Stimulated activated CD8-positive, alpha-beta memory T cell treated with anti-CD3 and anti-CD28 coated beads, Interleukin-7, amount 100 ng/mL, for 24 hours (primary cell): ENCODE results near the gene PNCK.
"Not testable (repeated sequence)": the region's sequence is repeated elsewhere in the genome, so short reads cannot be mapped to it uniquely, and the experiment has no call there.

ENCODE experiments used
- DNase-seq: peaks from one replicate; pipeline ENCODE4 v3.0.0-alpha.2; 2020; ENCODE audit warnings: low read depth

The PNCK gene

GRCh38 chrX:153673428-153674218, at the start of gene PNCK:
Gene PNCK (minus strand): TSS chrX:153673813. CDS start chrX:153673076, 737 bp downstream.
- DNase-seq: no peak

- no peak for DNase-seq
Measured at GRCh38 chrX:153722704-153723350, 49.2 kb upstream of the PNCK start.

DNA sequence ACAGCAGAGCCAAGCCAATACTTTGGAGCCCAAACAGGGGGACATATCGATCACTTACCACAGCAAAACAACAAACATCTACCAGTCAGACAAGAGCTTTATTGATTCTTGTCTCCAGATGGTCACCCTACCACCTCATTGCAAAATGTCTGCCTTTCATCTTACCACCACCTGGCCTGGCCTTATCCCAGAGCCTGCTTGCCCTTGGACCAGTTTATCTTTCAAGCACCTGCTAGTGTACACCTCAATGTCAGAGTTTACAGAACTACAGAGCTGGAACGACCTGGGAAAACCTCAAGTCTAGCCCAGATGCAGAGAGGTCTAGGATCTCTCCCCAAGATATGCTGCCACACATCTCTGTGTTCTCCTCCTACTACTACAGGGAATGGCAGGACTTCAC, 46.1 kb upstream of the PNCK start:
- DNase-seq: no peak

DNA sequence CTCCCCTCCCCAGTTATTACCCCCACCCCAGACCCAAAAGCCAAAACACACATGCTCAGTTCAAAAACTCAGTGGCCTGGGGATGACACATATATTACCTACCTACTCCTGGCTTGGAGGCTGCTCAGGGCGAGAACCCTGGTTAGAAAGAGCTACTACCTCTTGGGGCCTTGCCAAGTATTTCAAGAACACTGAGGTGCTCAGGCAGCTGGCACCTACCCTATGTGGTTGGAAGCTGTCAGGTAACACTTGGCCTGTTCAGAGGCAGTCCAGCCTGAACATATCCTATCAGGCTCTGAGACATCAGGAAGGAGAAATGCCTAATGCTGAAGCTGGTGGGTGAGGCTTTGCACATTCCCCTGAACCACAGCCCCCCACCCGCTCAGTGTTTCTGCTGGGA, 45.6 kb upstream of the PNCK start:
- no peak for DNase-seq

GRCh38 chrX:153717445-153717844, 43.8 kb upstream of the PNCK start:
- DNase-seq: no peak

DNA sequence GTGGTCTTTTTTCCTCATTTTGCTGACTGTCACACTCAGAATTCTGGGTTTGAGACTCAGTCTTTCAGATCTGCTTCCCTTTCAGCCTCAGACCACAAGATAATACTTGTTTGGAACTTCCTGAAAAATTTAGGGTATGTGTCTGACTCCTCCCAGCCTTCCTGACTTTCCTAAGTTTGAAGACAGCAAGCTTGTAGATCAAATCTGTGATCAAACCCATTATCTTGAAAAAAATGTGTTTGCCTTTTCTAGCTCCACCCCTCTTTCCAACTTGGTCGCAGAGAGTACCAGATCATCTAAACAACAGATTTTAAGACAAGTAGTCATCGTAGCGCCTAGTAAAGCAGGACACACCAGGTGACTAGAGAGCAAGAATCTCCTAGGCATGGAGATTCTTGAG, 40.6 kb upstream of the PNCK start:
- no peak for DNase-seq

- no peak for DNase-seq
Measured at GRCh38 chrX:153709726-153710674, 36.4 kb upstream of the PNCK start.

DNA sequence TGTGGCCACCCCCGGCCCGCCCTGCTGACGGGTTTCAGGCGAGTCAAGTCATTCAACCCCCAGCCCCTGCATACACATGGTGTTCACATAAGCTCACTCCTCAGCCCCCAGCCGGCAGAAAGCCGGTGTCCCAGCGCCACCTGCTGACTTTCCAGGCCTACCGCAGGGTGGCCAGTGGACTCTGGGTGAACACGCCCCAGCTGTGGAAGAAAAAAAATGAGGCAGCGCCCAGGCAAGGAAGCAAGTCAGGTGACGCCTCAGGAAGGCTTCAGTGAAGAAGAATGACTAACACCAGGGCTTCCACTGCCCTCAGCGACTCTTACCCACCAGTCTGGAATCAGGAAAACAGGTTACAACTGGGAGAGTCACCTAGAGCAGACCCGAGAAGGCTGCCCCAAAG, 34.8 kb upstream of the PNCK start:
- DNase-seq: no peak

DNA sequence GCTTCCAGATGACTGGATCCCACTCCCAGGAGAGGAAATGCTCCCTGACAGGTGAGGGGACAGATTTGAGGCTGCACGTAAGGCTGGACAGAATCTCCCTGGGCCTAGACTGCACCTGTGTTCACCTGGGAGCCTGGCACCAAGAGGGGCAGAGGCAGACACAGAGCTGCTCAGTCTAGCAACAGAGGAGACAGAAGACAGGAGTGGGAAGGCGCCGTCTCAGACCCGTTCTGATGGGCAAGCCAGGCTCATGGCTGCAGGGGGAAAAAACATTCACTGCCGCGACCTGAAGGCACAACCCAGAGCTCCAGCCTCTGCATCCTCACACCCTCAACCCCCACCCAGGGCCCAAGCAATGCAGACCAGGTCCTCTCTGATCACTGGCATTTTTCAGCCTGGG, 33.8 kb upstream of the PNCK start:
- DNase-seq: no peak

DNA sequence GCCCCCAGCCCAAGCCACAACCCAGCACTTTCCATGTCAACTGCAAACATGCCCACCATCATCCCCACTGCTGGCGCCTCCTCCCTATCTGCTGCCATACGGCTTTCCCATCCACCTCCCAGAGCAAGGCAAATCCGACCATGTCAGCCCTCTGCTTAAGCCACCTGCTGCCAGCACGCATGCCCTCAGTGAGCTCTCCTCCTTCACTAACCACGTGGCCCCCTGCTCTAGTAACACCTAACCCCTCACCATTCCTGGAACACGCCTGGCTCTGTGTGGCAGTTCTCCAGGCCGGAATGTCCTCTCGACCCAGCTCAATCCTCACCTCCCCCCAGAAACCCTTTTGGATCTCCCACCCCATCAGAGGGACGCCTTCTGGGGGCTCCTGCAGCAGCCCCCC, 33.2 kb upstream of the PNCK start:
- DNase-seq: no peak

- not testable (repeated sequence) for DNase-seq
Measured at GRCh38 chrX:153705403-153706060, 31.9 kb upstream of the PNCK start.

- not testable (repeated sequence) for DNase-seq
Measured at GRCh38 chrX:153704631-153705402, 31.2 kb upstream of the PNCK start.

DNA sequence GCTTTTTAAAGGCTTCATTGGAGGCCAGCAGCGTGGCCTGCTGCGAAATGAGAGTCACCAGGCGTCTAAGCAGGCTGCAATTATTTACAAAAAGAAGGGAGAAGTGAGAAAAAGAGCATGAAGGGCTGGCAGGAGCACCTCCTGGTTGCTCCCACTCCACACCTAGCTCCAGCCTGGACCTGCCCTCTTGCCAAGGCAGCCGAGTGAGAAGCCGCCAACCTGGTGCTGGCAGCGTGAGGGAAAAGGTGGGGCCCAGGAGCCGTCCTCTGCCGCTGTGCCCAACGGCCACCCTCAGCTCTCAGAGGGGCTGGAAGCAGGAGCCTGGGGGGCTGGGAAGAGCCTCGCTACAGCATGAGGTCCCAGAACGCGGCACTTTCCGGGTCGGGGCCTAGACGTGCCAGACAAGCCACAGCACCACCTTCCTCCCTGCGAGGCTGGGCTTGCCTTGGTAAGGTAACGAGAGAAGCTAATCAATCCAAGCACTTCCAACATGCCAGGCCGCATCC, 30.5 kb upstream of the PNCK start:
- no peak for DNase-seq

DNA sequence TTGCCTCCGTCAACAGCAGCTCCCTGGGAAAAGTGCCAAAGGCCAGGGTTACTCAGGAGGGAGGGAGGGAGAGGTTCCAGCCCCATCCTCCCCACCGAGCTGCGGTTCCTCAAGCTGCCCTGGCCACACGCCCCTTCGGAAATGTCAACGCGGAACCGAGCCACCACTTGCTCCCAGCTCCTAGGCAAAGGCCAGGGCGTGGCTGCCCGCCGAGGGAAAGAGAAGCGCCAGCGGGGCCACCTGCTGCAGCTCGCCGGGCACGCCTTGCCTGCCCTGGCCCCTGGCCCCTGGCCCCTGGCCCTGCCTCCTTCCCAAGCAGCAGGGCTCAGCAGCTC, 29.4 kb upstream of the PNCK start:
- DNase-seq: no peak

DNA sequence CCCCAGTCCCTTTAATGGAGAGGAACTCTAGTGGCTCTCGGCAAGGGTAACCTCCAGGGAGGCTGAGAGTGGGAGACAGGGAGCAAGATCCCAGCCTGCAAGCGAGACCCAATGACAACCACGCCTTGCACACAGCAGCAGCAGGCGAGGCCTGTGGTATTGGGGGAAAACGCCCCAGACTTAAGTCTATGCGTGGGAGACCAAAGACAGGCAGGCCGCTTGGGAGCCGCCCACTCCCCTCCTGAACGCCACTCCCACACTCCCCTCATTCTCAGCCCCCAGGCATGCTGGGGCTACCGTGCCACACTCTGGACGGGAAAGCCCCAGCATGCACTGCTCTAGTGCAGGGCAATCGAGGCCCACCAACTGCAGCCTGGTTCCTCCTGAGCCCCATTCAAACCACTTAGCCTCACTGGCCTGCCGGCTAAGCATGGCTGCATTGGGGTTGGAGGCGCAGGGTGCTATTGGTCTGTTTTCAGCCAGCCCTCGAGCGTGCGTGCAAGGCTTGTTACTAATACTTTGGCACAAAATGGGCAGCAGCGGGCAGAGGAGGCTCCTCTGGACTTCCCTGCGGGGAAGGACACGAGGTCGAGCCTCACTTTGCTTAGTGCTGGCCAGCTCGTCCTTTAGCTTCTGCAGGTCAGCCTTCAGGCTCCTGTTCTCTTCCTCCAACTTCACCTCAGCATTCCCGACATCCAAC, 28.9 kb upstream of the PNCK start:
- no peak for DNase-seq

GRCh38 chrX:153701706-153702105, 28.1 kb upstream of the PNCK start:
- DNase-seq: no peak

DNA sequence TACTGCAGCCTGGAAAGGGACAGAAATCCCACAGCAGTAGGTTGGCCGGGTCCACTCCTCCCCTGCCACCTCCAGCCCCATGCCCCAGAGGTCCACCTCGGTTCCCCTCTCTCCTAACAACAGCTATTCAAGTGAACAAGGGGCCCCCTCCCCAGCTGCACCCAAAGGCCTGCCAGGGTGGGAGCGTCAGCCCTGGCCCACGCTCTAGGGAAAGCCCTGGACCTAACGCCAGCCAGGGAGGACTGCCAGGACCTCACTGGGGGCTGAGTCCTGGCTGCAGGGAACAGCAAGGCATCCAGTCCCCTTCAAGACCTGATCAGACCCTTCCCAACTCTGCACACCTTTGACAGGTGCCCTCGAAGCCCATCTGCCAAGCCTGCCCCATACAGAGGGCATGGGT, 27.4 kb upstream of the PNCK start:
- DNase-seq: no peak

DNA sequence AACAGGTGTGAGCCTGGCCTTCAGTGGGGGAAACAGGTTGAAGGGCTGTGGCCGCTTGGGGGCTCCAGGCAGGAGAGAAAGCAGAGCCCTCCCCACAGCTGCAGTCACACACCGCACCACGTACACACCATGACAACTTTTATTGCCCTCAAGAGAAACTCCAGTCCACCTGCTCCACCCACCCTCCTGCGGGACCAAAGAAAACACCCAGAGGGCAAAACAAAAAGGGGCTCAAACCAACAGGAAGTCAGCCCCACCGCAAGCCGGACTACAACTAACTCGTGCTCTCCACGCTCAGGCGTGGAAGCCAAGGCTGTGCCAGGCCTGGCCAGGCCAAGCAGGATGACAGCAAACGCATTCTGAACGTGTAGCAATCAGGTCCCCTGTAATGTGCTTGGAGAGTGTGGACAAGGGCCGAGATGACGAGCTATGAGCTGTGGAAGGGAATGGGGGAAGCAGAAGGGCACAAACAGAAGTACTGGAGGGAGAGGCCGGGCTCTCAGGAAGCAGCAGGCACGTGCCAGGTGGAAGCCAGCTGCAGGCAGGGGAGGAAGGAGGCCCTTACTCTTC, 26.8 kb upstream of the PNCK start:
- DNase-seq: no peak

- not testable (repeated sequence) for DNase-seq
Measured at GRCh38 chrX:153699784-153700371, 26.3 kb upstream of the PNCK start.
